IMR-90 (cell line): Measurements from ENCODE around the gene SLC25A46. TPM values are rescaled to one million over a fixed set of nuclear protein-coding genes. Genes with fewer than 3 reads are reported as not detected.

Experiments used
- ATAC-seq: fragments of 200-7000 bp; cut with Tn5 transposase; 2 replicates; pipeline ENCODE4 v1.9.1; 2020; ENCODE audit warnings: low read depth, mild to moderate bottlenecking, moderate library complexity
- BruUV-seq: library from RNA; stranded (reverse); fragments of 400-500 nt; replicated peaks from 2 replicates; lab custom pipeline; 2021; lab: Mats Ljungman, UMichigan
- CTCF ChIA-PET: fragments of 300-600 bp; formaldehyde crosslinking; extraction: SDS; loops from one replicate; lab custom pipeline; 2021; ENCODE audit warnings: antibody characterized with exemption; lab: Yijun Ruan, JAX
- POLR2A ChIA-PET: fragments of 300-600 bp; sonication (Branson Sonifier 250); formaldehyde crosslinking; loops from one replicate; lab custom pipeline; 2022; ENCODE audit warnings: antibody characterized with exemption; ENCODE audit not compliant: unreplicated experiment; lab: Charles Lee
- DNase-seq: peaks from one replicate; pipeline ENCODE4 v3.0.0; 2013
- H2AFZ ChIP-seq: replicated peaks from 2 replicates; pipeline ENCODE3; 2013; ENCODE audit warnings: low read length, mild to moderate bottlenecking; ENCODE audit not compliant: poor library complexity
- H2AK5ac ChIP-seq: 2 replicates; pipeline ENCODE4 v1.6.1; 2013; ENCODE audit warnings: low read depth, low read length, inconsistent platforms
- H2AK9ac ChIP-seq: replicated peaks from 2 replicates; pipeline ENCODE3; 2013; ENCODE audit warnings: mild to moderate bottlenecking, low read depth, low read length, moderate library complexity; ENCODE audit not compliant: poor library complexity
- H2BK120ac ChIP-seq: 2 replicates; pipeline ENCODE4 v1.6.1; 2013; ENCODE audit warnings: low read depth, low read length, inconsistent platforms
- H2BK15ac ChIP-seq: 3 replicates; pipeline ENCODE4 v1.6.1; 2013; ENCODE audit warnings: low read depth, low read length, inconsistent platforms
- H2BK20ac ChIP-seq: 2 replicates; pipeline ENCODE4 v1.6.1; 2013; ENCODE audit warnings: low read depth, mild to moderate bottlenecking, inconsistent platforms, low read length, moderate library complexity
- H2BK5ac ChIP-seq: 2 replicates; pipeline ENCODE4 v1.6.1; 2013; ENCODE audit warnings: mild to moderate bottlenecking, low read depth, low read length, inconsistent platforms; ENCODE audit not compliant: poor library complexity, severe bottlenecking
- H3K14ac ChIP-seq: replicated peaks from 2 replicates; pipeline ENCODE4 v1.6.1; 2013; ENCODE audit warnings: low read depth, low read length, inconsistent platforms
- H3K18ac ChIP-seq: 2 replicates; pipeline ENCODE4 v1.6.1; 2013; ENCODE audit warnings: low read depth, low read length, control low read depth
- H3K23ac ChIP-seq: 2 replicates; pipeline ENCODE4 v1.6.1; 2013; ENCODE audit warnings: low read depth, low read length, inconsistent platforms
- H3K27ac ChIP-seq: 2 replicates; pipeline ENCODE4 v1.5.1; 2013; ENCODE audit warnings: mild to moderate bottlenecking, control low read depth, low read length; ENCODE audit not compliant: insufficient read depth
- H3K27me3 ChIP-seq: 2 replicates; pipeline ENCODE4 v1.6.1; 2013; ENCODE audit warnings: low read length; ENCODE audit not compliant: control insufficient read depth, insufficient read depth
- H3K36me3 ChIP-seq: 2 replicates; pipeline ENCODE4 v1.6.1; 2013; ENCODE audit warnings: low read length, mixed read lengths; ENCODE audit not compliant: control insufficient read depth, insufficient read depth
- H3K4ac ChIP-seq: 2 replicates; pipeline ENCODE4 v1.6.1; 2013; ENCODE audit warnings: low read depth, low read length, inconsistent platforms
- H3K4me1 ChIP-seq: 2 replicates; pipeline ENCODE4 v1.6.1; 2013; ENCODE audit warnings: low read length, mixed read lengths; ENCODE audit not compliant: control insufficient read depth, insufficient read depth
- H3K4me2 ChIP-seq: 2 replicates; pipeline ENCODE4 v1.6.1; 2013; ENCODE audit warnings: low read depth, mild to moderate bottlenecking, control low read depth, low read length, moderate library complexity
- H3K4me3 ChIP-seq: 2 replicates; pipeline ENCODE4 v1.5.1; 2013; ENCODE audit warnings: low read depth, mild to moderate bottlenecking, control low read depth, low read length, moderate library complexity; ENCODE audit not compliant: insufficient read depth
- H3K56ac ChIP-seq: 2 replicates; pipeline ENCODE4 v1.6.1; 2013; ENCODE audit warnings: low read length, inconsistent platforms; ENCODE audit not compliant: insufficient read depth; ENCODE audit errors: extremely low read depth
- H3K79me1 ChIP-seq, 2 experiments: 2 replicates each; pipeline ENCODE4 v1.6.1; 2013; ENCODE audit warnings: low read length in 2 of 2, inconsistent platforms in 1 of 2, low read depth in 1 of 2
- H3K9ac ChIP-seq: 2 replicates; pipeline ENCODE4 v1.6.1; 2013; ENCODE audit warnings: low read depth, low read length, control low read depth
- H3K9me1 ChIP-seq: 2 replicates; pipeline ENCODE4 v1.6.1; 2013; ENCODE audit warnings: low read length, inconsistent platforms; ENCODE audit not compliant: insufficient read depth
- H3K9me3 ChIP-seq: 2 replicates; pipeline ENCODE4 v1.6.1; 2013; ENCODE audit warnings: low read length; ENCODE audit not compliant: control insufficient read depth, insufficient read depth
- H4K20me1 ChIP-seq: 2 replicates; pipeline ENCODE4 v1.6.1; 2013; ENCODE audit warnings: low read length, inconsistent platforms; ENCODE audit not compliant: insufficient read depth
- H4K5ac ChIP-seq: 2 replicates; pipeline ENCODE4 v1.6.1; 2013; ENCODE audit warnings: mild to moderate bottlenecking, low read depth, low read length, control low read depth
- H4K8ac ChIP-seq, 2 experiments: 2 replicates each; pipeline ENCODE4 v1.6.1; 2013; ENCODE audit warnings: low read depth in 2 of 2, low read length in 2 of 2, control low read depth in 1 of 2, inconsistent platforms in 1 of 2
- H4K91ac ChIP-seq: 2 replicates; pipeline ENCODE4 v1.6.1; 2013; ENCODE audit warnings: low read depth, low read length, inconsistent platforms; ENCODE audit not compliant: insufficient read depth
- MAFK ChIP-seq: IDR thresholded peaks from 2 replicates; pipeline ENCODE4 v1.6.1; 2012; ENCODE audit warnings: low read depth, low read length, improper control_type of control experiment
- NFE2L2 ChIP-seq: fragments of 150-350 bp; IDR thresholded peaks from 2 replicates; pipeline ENCODE4 v1.6.1; 2016; ENCODE audit warnings: low read depth, mild to moderate bottlenecking, low read length
- RAD21 ChIP-seq: IDR thresholded peaks from 2 replicates; pipeline ENCODE4 v1.6.1; 2012; ENCODE audit warnings: low read length, improper control_type of control experiment
- RCOR1 ChIP-seq: IDR thresholded peaks from 2 replicates; pipeline ENCODE4 v1.6.1; 2012; ENCODE audit warnings: mild to moderate bottlenecking, low read length, improper control_type of control experiment; ENCODE audit not compliant: insufficient replicate concordance
- RFX5 ChIP-seq: IDR thresholded peaks from 2 replicates; pipeline ENCODE4 v1.8.0; 2012; ENCODE audit warnings: low read depth, mild to moderate bottlenecking, low read length, moderate library complexity
- WGBS, 2 experiments: methylation state at CpG; one replicate each; pipeline versions ENCODE4 v1.1.5 to v1.1.7; 2013; ENCODE audit warnings: missing lambda C conversion rate in 2 of 2; ENCODE audit not compliant: insufficient read length in 1 of 2; ENCODE audit errors: extremely low coverage in 2 of 2; 5-methylcytosine and 5-hydroxymethylcytosine counted together
- dilution Hi-C: fragments of 300-500 bp; cut with HindIII; formaldehyde crosslinking; loops from one replicate; pipeline ENCODE4 v1.14.3; 2018; ENCODE audit warnings: low sequenced_read_pairs; ENCODE audit not compliant: unreplicated experiment
- in situ Hi-C: fragments of 300-500 bp; cut with MboI; formaldehyde crosslinking; loops from 3 replicates; pipeline ENCODE4 v1.14.3; 2019; ENCODE audit warnings: low sequenced_read_pairs, inconsistent platforms, mixed read lengths
- intact Hi-C: fragments of 100-400 bp; cut with micrococcal nuclease; formaldehyde crosslinking; loops from 2 replicates; pipeline ENCODE4 v1.10.0; 2022
- polyA plus RNA-seq, 3 experiments: library from polyadenylated mRNA; depleted of rRNA; stranded (reverse); fragments of >200 nt; gene quantifications; 2 replicates each; pipeline ENCODE4 v1.2.3, GENCODE V29; 2012; ENCODE audit warnings: low replicate concordance in 1 of 3
- total RNA-seq: library from RNA; depleted of rRNA; stranded (reverse); fragments of >200 nt; gene quantifications from 2 replicates; pipeline ENCODE4 v1.2.3, GENCODE V29; 2012
- TF ChIP-seq, protein P1 (sequence below): conservative IDR thresholded peaks from 2 replicates; pipeline ENCODE4 v1.5.1; 2012; ENCODE audit warnings: mild to moderate bottlenecking, low read depth, low read length, improper control_type of control experiment

SLC25A46 gene
- total and polyA plus RNA-seq, 2 of the 4 experiments (the other 2 are of a cell fraction) = 25.1 to 67.9 TPM

DNA sequence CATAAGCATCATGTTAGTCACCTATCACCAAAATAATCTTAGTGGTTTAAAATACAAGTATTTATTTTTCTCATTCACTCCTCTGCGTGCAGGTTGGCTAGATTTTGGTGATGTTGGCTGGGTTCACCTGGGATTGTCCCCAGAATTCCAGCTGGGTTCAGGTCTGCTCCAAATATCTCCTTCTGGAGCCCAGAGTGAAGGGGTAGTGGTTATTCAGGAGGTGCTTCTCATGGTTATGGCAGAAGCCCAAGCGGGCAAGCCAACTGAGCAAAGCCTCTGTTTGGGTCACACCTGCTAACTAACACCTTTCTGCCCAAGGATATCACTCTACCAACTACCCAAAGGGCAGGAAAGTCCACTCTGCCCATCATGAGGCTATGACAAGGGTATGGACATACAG, 4.7 kb upstream of the SLC25A46 start:
- H3K9me1 ChIP-seq = no peaks in the 10 kb centered on the region
- H3K36me3 ChIP-seq = no peaks in the 10 kb centered on the region
- dilution Hi-C loops (no loop called here), in situ Hi-C loops (no loop called here), intact Hi-C loops (loop anchor here (10.0 kb wide), 1 partner anchor 1049 kb away; the partner anchor contains the start of gene MAN2A1)
- H3K23ac ChIP-seq = no peak overlapping the region
- H3K27ac ChIP-seq = no peak overlapping the region
- H2AK5ac ChIP-seq = no peak overlapping the region
- no peaks in the 10 kb centered on the region for H3K4me1 ChIP-seq
- no peak overlapping the region for H3K4me2 ChIP-seq
- no peak overlapping the region for H3K9ac ChIP-seq
- no peak overlapping the region for H4K8ac ChIP-seq
- ATAC-seq (no peak), DNase-seq (no peak)
- ChIA-PET POLR2A (no interaction called here), CTCF (no interaction called here)
- H3K18ac ChIP-seq = no peak overlapping the region
- no peak overlapping the region for H3K4ac ChIP-seq
- H4K5ac ChIP-seq = no peak overlapping the region
- no TSS peak for BruUV-seq
- H2BK120ac ChIP-seq = no peak overlapping the region
- no peak overlapping the region for H3K56ac ChIP-seq
- H3K9me3 ChIP-seq = no peaks in the 10 kb centered on the region
- no peak overlapping the region for H4K91ac ChIP-seq
- H3K79me1 ChIP-seq = peaks cover 4 to 8% of the 10 kb centered on the region in 2 experiments; a peak in 1 of 4 replicates
- no peak overlapping the region for H2AK9ac ChIP-seq
- no CpG with 5 or more reads among the region's 2 CpGs for WGBS, 2 experiments
- TF ChIP-seq, protein P1, sequence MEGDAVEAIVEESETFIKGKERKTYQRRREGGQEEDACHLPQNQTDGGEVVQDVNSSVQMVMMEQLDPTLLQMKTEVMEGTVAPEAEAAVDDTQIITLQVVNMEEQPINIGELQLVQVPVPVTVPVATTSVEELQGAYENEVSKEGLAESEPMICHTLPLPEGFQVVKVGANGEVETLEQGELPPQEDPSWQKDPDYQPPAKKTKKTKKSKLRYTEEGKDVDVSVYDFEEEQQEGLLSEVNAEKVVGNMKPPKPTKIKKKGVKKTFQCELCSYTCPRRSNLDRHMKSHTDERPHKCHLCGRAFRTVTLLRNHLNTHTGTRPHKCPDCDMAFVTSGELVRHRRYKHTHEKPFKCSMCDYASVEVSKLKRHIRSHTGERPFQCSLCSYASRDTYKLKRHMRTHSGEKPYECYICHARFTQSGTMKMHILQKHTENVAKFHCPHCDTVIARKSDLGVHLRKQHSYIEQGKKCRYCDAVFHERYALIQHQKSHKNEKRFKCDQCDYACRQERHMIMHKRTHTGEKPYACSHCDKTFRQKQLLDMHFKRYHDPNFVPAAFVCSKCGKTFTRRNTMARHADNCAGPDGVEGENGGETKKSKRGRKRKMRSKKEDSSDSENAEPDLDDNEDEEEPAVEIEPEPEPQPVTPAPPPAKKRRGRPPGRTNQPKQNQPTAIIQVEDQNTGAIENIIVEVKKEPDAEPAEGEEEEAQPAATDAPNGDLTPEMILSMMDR = no peak
- TF ChIP-seq RFX5 (no peak), RCOR1 (no peak), MAFK (no peak), RAD21 (no peak), NFE2L2 (no peak)
- no peak overlapping the region for H2BK15ac ChIP-seq
- no peaks in the 10 kb centered on the region for H3K27me3 ChIP-seq
- H2BK20ac ChIP-seq = no peak overlapping the region
- no peaks in the 10 kb centered on the region for H4K20me1 ChIP-seq
- no peak overlapping the region for H3K4me3 ChIP-seq
- no peak overlapping the region for H2BK5ac ChIP-seq
- no peak overlapping the region for H2AFZ ChIP-seq
- no peak overlapping the region for H3K14ac ChIP-seq
